Upper lobe of left lung (tissue), 6 donors: ENCODE results near the gene XPNPEP1. TPM values are rescaled to one million over a fixed set of nuclear protein-coding genes. Genes with fewer than 3 reads are reported as not detected.

Experiments used
- ATAC-seq, 2 donors: fragments of 200-7000 bp; cut with Tn5 transposase; one replicate each; pipeline ENCODE4 v1.9.1; 2022; ENCODE audit warnings: mild to moderate bottlenecking in 2 of 2, moderate library complexity in 2 of 2; ENCODE audit not compliant: low FRiP score in 2 of 2
- DNase-seq, 2 donors: peaks; one replicate each; pipeline ENCODE4 v3.0.0-alpha.2; 2019 to 2020
- H3K27ac ChIP-seq, 4 donors: fragments of 200-600 bp; sonication (generic); one replicate each; pipeline ENCODE4 v1.5.1; 2016 to 2019
- H3K27me3 ChIP-seq, 4 donors: fragments of 200-600 bp; sonication (generic); one replicate each; pipeline ENCODE4 v1.5.1; 2017 to 2019
- H3K36me3 ChIP-seq, 4 donors: fragments of 200-600 bp; sonication (generic); one replicate each; pipeline ENCODE4 v1.5.1; 2016 to 2019
- H3K4me1 ChIP-seq, 4 donors: fragments of 200-600 bp; sonication (generic); one replicate each; pipeline ENCODE4 v1.5.1; 2018 to 2019
- H3K4me3 ChIP-seq, 4 donors: fragments of 200-600 bp; sonication (generic); one replicate each; pipeline ENCODE4 v1.5.1; 2017 to 2019; ENCODE audit warnings: mild to moderate bottlenecking in 2 of 4, moderate library complexity in 1 of 4
- H3K9me3 ChIP-seq, 4 donors: fragments of 200-600 bp; sonication (generic); one replicate each; pipeline ENCODE4 v1.5.1; 2018 to 2019
- CTCF ChIP-seq, 6 experiments: fragments of 450-650 bp in 4 of 6; fragments of 200-600 bp in 2 of 6; sonication (generic) in 2 of 6; IDR thresholded peaks; one replicate each; pipeline ENCODE4 v1.5.1; 2016 to 2019; ENCODE audit warnings: antibody characterized with exemption in 6 of 6
- EP300 ChIP-seq, 4 donors: sonication (generic); formaldehyde crosslinking; IDR thresholded peaks; one replicate each; pipeline ENCODE4 v1.5.1; 2017; ENCODE audit warnings: antibody characterized with exemption in 4 of 4, control low read depth in 2 of 4
- POLR2A ChIP-seq, 4 donors: fragments of 450-650 bp; IDR thresholded peaks; one replicate each; pipeline ENCODE4 v1.5.1; 2016 to 2017; ENCODE audit warnings: antibody characterized with exemption in 4 of 4, mild to moderate bottlenecking in 2 of 4
- POLR2AphosphoS5 ChIP-seq, 2 donors: sonication (generic); formaldehyde crosslinking; IDR thresholded peaks; one replicate each; pipeline ENCODE4 v1.5.1; 2017; ENCODE audit warnings: antibody characterized with exemption in 2 of 2
- WGBS, 2 donors: methylation state at CpG; one replicate each; pipeline ENCODE4 v1.1.5; 2017 to 2018; 5-methylcytosine and 5-hydroxymethylcytosine counted together
- total RNA-seq, 6 donors: library from RNA; depleted of rRNA in 4 of 6; stranded (reverse); fragments of >200 nt in 4 of 6; gene quantifications; one replicate each; pipeline versions ENCODE4 v1.1.0 to v1.2.1, GENCODE V29; 2016 to 2021
- donor health status: DM: no; HTN: no; CAD: no; lungs with moderate emphysema.
- donor health status: DM: no; HTN: yes; CAD: no; lungs with severe emphysema.

XPNPEP1 gene
- total RNA-seq: 100 to 1,000 TPM in 2 of 6 donors, 10 to 100 TPM in 4; 40.6 to 132 (median 57.8) TPM

- TF ChIP-seq POLR2AphosphoS5 (IDR thresholded peaks at IDR 0.05): peak; percentile 84 to 91
- TF ChIP-seq EP300 (IDR thresholded peaks at IDR 0.05): no peak
- TF ChIP-seq CTCF (IDR thresholded peaks at IDR 0.05): peak in 3 of 6 experiments; percentile 20 to 36 (median 35)
- peak in 3 of 4 donors; percentile 48 to 93 (median 92) for TF ChIP-seq POLR2A (IDR thresholded peaks at IDR 0.05)
- Histone ChIP-seq H3K27me3 (no peaks in the 10 kb centered on the region), H3K4me3 (peak within 1 kb of the TSS; percentile 66 to 94 (median 90)), H3K4me1 (peaks cover 12 to 30% (median 21%) of the 10 kb centered on the region in 4 donors), H3K36me3 (no peaks in the 10 kb centered on the region), H3K9me3 (no peaks in the 10 kb centered on the region), H3K27ac (peak within 1 kb of the TSS; percentile 94 to 96 (median 96))
- ATAC-seq (peak; percentile 95 to 99), DNase-seq (peak; percentile 92 to 98)
- 5 to 22% methylated on average over 9 to 63 of the region's 105 CpGs for WGBS, 2 donors
Measured at GRCh38 chr10:109922976-109923921, at the start of gene XPNPEP1. Gene XPNPEP1 (minus strand): TSS chr10:109923511. CDS start chr10:109923433, 78 bp downstream.

- no peak overlapping the region for H3K27ac ChIP-seq
- H3K4me3 ChIP-seq: no peak overlapping the region
- no peaks in the 10 kb centered on the region for H3K9me3 ChIP-seq
- H3K36me3 ChIP-seq: no peaks in the 10 kb centered on the region
- no peak for ATAC-seq
- WGBS, 2 donors: 88 to 89% methylated on average over 2 of the region's 2 CpGs
- TF ChIP-seq EP300 (IDR thresholded peaks at IDR 0.05) (no peak), POLR2AphosphoS5 (IDR thresholded peaks at IDR 0.05) (no peak), POLR2A (IDR thresholded peaks at IDR 0.05) (no peak), CTCF (IDR thresholded peaks at IDR 0.05) (no peak)
- no peaks in the 10 kb centered on the region for H3K27me3 ChIP-seq
- no peak for DNase-seq
- H3K4me1 ChIP-seq: peaks cover 4 to 11% (median 8%) of the 10 kb centered on the region in 4 donors
Measured at GRCh38 chr10:109972372-109973001, 49.2 kb upstream of the XPNPEP1 start.

GRCh38 chr10:109971634-109972033, 48.3 kb upstream of the XPNPEP1 start:
- ATAC-seq: no peak
- TF ChIP-seq POLR2A (IDR thresholded peaks at IDR 0.05) (no peak), POLR2AphosphoS5 (IDR thresholded peaks at IDR 0.05) (no peak)
- H3K27ac ChIP-seq: no peak overlapping the region
- no peaks in the 10 kb centered on the region for H3K27me3 ChIP-seq
- H3K36me3 ChIP-seq: no peaks in the 10 kb centered on the region
- H3K4me1 ChIP-seq: peaks cover 7 to 14% (median 11%) of the 10 kb centered on the region in 4 donors
- 66 to 72% methylated on average over 3 of the region's 3 CpGs for WGBS, 2 donors
- DNase-seq: no peak
- no peak overlapping the region for H3K4me3 ChIP-seq
- H3K9me3 ChIP-seq: no peaks in the 10 kb centered on the region

- TF ChIP-seq CTCF (IDR thresholded peaks at IDR 0.05) (no peak), POLR2A (IDR thresholded peaks at IDR 0.05) (no peak), POLR2AphosphoS5 (IDR thresholded peaks at IDR 0.05) (no peak), EP300 (IDR thresholded peaks at IDR 0.05) (no peak)
- Histone ChIP-seq H3K36me3 (no peaks in the 10 kb centered on the region), H3K9me3 (no peaks in the 10 kb centered on the region), H3K27me3 (no peaks in the 10 kb centered on the region), H3K4me3 (no peak overlapping the region), H3K4me1 (peaks cover 4 to 19% (median 15%) of the 10 kb centered on the region in 4 donors), H3K27ac (no peak overlapping the region)
- 74 to 75% methylated on average over 8 of the region's 8 CpGs for WGBS, 2 donors
- no peak for ATAC-seq
- DNase-seq: no peak
Measured at GRCh38 chr10:109969760-109970346, 46.5 kb upstream of the XPNPEP1 start.
